NB4 (cell line): ENCODE data around the gene SPEF1.

Source experiments
- POLR2A ChIP-seq: IDR thresholded peaks from 2 replicates; pipeline ENCODE4 v1.6.1; 2011; ENCODE audit warnings: mild to moderate bottlenecking; ENCODE audit not compliant: insufficient read length; ENCODE audit errors: extremely low read depth
- TF ChIP-seq, protein P1 (sequence below): IDR thresholded peaks from one replicate; pipeline ENCODE4 v1.5.1; 2012; ENCODE audit warnings: low read depth, low read length

GRCh38 chr20:3763671-3764601 is 17.3 kb downstream of the SPEF1 start:
- TF ChIP-seq, protein P1, sequence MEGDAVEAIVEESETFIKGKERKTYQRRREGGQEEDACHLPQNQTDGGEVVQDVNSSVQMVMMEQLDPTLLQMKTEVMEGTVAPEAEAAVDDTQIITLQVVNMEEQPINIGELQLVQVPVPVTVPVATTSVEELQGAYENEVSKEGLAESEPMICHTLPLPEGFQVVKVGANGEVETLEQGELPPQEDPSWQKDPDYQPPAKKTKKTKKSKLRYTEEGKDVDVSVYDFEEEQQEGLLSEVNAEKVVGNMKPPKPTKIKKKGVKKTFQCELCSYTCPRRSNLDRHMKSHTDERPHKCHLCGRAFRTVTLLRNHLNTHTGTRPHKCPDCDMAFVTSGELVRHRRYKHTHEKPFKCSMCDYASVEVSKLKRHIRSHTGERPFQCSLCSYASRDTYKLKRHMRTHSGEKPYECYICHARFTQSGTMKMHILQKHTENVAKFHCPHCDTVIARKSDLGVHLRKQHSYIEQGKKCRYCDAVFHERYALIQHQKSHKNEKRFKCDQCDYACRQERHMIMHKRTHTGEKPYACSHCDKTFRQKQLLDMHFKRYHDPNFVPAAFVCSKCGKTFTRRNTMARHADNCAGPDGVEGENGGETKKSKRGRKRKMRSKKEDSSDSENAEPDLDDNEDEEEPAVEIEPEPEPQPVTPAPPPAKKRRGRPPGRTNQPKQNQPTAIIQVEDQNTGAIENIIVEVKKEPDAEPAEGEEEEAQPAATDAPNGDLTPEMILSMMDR, result no peak
- no peak for TF ChIP-seq POLR2A
